Lower leg skin (tissue), 3 donors: ENCODE data around the gene APOBEC3H.

ENCODE experiments used
- POLR2A ChIP-seq, 2 donors: fragments of 450-650 bp; IDR thresholded peaks; one replicate each; pipeline ENCODE4 v1.6.1; 2016 to 2017; ENCODE audit warnings: antibody characterized with exemption in 2 of 2, mild to moderate bottlenecking in 1 of 2, moderate library complexity in 1 of 2
- TF ChIP-seq, protein P1 (sequence below), 3 donors: fragments of 450-650 bp; IDR thresholded peaks; one replicate each; pipeline ENCODE4 v1.5.1; 2016; ENCODE audit warnings: antibody characterized with exemption in 3 of 3, mild to moderate bottlenecking in 3 of 3, moderate library complexity in 2 of 3

DNA sequence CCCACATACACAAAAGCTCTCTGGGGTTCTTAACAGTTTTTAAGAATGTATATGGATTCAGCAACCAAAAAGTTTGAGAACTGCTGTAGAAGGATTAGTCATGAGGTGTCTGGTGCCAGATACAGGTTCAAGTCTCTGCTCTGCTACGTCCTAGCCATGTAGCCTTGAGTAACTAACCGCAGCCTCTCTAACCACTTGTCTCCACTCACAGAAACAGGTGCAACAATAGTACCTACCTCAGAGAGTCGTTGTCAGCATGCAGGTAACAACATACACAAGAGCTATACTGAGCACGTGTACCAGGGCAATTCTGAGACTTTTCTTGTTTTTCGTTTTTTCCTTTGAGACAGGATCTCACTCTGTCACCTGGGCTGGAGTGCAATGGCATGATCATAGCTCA, 28.6 kb downstream of the APOBEC3H start:
- TF ChIP-seq, protein P1, sequence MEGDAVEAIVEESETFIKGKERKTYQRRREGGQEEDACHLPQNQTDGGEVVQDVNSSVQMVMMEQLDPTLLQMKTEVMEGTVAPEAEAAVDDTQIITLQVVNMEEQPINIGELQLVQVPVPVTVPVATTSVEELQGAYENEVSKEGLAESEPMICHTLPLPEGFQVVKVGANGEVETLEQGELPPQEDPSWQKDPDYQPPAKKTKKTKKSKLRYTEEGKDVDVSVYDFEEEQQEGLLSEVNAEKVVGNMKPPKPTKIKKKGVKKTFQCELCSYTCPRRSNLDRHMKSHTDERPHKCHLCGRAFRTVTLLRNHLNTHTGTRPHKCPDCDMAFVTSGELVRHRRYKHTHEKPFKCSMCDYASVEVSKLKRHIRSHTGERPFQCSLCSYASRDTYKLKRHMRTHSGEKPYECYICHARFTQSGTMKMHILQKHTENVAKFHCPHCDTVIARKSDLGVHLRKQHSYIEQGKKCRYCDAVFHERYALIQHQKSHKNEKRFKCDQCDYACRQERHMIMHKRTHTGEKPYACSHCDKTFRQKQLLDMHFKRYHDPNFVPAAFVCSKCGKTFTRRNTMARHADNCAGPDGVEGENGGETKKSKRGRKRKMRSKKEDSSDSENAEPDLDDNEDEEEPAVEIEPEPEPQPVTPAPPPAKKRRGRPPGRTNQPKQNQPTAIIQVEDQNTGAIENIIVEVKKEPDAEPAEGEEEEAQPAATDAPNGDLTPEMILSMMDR (IDR thresholded peaks at IDR 0.05): no peak
- no peak for TF ChIP-seq POLR2A (IDR thresholded peaks at IDR 0.05)
